Measurements from ENCODE around the gene ADAM19.

GRCh38 chr5:157549283-157549629 lies 26.3 kb downstream of the ADAM19 start:
- TF ChIP-seq, protein P1, sequence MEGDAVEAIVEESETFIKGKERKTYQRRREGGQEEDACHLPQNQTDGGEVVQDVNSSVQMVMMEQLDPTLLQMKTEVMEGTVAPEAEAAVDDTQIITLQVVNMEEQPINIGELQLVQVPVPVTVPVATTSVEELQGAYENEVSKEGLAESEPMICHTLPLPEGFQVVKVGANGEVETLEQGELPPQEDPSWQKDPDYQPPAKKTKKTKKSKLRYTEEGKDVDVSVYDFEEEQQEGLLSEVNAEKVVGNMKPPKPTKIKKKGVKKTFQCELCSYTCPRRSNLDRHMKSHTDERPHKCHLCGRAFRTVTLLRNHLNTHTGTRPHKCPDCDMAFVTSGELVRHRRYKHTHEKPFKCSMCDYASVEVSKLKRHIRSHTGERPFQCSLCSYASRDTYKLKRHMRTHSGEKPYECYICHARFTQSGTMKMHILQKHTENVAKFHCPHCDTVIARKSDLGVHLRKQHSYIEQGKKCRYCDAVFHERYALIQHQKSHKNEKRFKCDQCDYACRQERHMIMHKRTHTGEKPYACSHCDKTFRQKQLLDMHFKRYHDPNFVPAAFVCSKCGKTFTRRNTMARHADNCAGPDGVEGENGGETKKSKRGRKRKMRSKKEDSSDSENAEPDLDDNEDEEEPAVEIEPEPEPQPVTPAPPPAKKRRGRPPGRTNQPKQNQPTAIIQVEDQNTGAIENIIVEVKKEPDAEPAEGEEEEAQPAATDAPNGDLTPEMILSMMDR (conservative IDR thresholded peaks at IDR 0.05; ENCODE audit: low read length) = no peak
- no peak for TF ChIP-seq EZH2phosphoT487 (IDR thresholded peaks at IDR 0.05; ENCODE audit: borderline replicate concordance, low read depth, low read length)
